ENCODE data around the gene GOLGA6L22.
"Not testable (repeated sequence)": the region's sequence is repeated elsewhere in the genome, so short reads cannot be mapped to it uniquely, and the experiment has no call there.

DNA sequence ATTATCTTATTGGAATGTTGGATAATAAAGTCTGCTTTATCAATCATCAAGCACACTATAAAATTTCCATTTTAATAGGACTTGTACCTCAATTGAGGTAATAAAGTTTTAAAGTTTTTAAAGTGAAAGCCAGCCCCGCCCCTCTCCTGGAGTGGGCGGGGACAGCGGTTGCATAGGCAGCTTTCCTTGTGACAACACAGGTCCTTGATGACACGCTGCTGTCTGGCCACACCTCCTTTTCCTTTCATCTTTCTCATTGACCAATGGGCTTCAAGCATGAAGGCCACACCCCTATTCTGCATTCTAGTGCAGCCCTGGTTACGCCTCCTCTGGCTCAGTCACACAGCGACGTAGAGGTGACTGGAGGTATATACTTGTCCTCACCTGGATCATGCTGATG is at the start of gene GOLGA6L22:
- TF ChIP-seq, protein P1, sequence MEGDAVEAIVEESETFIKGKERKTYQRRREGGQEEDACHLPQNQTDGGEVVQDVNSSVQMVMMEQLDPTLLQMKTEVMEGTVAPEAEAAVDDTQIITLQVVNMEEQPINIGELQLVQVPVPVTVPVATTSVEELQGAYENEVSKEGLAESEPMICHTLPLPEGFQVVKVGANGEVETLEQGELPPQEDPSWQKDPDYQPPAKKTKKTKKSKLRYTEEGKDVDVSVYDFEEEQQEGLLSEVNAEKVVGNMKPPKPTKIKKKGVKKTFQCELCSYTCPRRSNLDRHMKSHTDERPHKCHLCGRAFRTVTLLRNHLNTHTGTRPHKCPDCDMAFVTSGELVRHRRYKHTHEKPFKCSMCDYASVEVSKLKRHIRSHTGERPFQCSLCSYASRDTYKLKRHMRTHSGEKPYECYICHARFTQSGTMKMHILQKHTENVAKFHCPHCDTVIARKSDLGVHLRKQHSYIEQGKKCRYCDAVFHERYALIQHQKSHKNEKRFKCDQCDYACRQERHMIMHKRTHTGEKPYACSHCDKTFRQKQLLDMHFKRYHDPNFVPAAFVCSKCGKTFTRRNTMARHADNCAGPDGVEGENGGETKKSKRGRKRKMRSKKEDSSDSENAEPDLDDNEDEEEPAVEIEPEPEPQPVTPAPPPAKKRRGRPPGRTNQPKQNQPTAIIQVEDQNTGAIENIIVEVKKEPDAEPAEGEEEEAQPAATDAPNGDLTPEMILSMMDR (IDR thresholded peaks at IDR 0.05): not testable (repeated sequence)
- not testable (repeated sequence) for TF ChIP-seq POLR2A (IDR thresholded peaks at IDR 0.05)

All from testis (tissue), 2 donors.